ENCODE data around the gene FADS2.

Gene FADS2

DNA sequence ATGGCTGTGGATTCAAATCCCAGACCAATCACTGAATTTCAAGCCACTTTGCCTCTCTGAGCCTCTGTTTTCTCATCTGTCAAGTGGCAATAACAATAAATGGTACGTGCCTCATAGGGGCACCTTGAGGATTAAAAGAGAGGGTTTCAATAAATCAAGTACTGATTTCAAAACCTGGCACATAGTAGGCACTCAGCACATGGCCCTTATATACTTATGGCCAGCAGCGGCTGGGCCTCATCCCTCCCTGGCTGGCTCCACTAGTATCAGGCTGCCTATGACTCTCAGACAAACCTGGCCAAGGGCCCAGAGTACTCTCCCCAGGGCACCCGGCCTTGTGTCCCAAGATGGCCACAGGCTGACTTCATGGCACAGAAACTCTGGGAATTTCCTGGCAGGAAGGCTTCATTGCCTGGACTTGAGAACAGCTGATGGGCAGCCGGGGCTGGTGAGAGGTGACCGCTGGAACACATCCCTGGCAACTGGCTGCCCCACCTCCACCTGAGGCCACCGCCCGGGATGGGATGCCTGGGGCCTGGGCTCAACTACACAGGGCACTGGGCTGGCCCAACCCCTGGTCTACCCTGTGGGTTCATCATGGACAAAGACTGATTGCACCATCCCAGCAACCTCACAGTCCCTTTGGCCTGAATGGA lies 59.9 kb downstream of the FADS2 start:
- TF ChIP-seq, protein P1, sequence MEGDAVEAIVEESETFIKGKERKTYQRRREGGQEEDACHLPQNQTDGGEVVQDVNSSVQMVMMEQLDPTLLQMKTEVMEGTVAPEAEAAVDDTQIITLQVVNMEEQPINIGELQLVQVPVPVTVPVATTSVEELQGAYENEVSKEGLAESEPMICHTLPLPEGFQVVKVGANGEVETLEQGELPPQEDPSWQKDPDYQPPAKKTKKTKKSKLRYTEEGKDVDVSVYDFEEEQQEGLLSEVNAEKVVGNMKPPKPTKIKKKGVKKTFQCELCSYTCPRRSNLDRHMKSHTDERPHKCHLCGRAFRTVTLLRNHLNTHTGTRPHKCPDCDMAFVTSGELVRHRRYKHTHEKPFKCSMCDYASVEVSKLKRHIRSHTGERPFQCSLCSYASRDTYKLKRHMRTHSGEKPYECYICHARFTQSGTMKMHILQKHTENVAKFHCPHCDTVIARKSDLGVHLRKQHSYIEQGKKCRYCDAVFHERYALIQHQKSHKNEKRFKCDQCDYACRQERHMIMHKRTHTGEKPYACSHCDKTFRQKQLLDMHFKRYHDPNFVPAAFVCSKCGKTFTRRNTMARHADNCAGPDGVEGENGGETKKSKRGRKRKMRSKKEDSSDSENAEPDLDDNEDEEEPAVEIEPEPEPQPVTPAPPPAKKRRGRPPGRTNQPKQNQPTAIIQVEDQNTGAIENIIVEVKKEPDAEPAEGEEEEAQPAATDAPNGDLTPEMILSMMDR (IDR thresholded peaks at IDR 0.05; ENCODE audit: insufficient read depth, low read length, poor library complexity, severe bottlenecking) = no peak
- no peak for DNase-seq (ENCODE audit: extremely low read depth, insufficient read length)
- H3K27me3 ChIP-seq (replicated peaks; ENCODE audit: control insufficient read depth, insufficient read depth, low read length) = no peaks in the 10 kb centered on the region; the same call in 1 of the 2 replicates
- H3K4me3 ChIP-seq (replicated peaks; ENCODE audit: low read depth, low read length) = no peak overlapping the region
- no peaks in the 10 kb centered on the region for H3K36me3 ChIP-seq (ENCODE audit: control insufficient read depth, insufficient read depth, low read length)

DNA sequence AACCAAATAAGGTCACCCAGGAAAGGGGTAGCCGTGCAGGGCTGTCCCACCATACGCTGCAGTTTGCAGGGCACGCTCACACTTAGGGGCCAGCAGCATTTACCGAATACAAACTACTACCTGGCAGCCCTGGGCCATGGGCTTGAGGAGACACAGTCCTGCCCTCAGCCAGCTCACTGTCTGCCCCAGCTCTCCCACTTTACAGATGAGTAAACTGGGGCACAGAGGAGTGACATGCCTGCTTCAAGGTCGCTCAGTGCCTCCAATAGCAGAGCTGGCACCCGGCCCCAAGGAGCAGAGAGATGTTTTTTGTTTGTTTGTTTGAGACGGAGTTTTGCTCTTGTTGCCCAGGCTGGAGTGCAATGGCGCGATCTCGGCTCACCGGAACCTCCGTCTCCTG lies 60.5 kb downstream of the FADS2 start:
- TF ChIP-seq, protein P1 (IDR thresholded peaks at IDR 0.05; ENCODE audit: insufficient read depth, low read length, poor library complexity, severe bottlenecking) = no peak
- Histone ChIP-seq H3K27me3 (replicated peaks; ENCODE audit: control insufficient read depth, insufficient read depth, low read length) (no peaks in the 10 kb centered on the region; the same call in 1 of the 2 replicates), H3K4me3 (replicated peaks; ENCODE audit: low read depth, low read length) (no peak overlapping the region), H3K36me3 (ENCODE audit: control insufficient read depth, insufficient read depth, low read length) (no peaks in the 10 kb centered on the region)
- no peak for DNase-seq (ENCODE audit: extremely low read depth, insufficient read length)

DNA sequence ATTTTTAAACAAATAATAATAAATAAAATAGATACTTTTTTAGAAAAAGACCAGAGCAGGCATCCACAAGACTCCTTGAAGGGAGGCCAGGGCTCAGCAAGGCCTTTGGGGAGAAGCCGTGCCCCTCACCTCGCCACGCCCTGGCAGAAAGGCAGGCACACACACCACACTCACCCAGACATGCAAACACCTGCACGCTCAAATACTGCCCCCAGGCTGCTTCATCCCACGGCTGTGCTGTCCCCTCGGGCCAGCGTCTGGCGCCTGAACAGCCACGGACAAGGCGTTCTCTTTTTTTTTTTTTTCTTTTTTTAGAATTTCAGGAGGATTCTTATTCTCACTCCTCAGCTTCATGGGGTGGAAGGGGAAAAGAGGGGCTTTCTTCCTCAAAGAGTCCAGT lies 61.7 kb downstream of the FADS2 start:
- no peak for DNase-seq (ENCODE audit: extremely low read depth, insufficient read length)
- Histone ChIP-seq H3K27me3 (replicated peaks; ENCODE audit: control insufficient read depth, insufficient read depth, low read length) (no peaks in the 10 kb centered on the region; the same call in 1 of the 2 replicates), H3K4me3 (replicated peaks; ENCODE audit: low read depth, low read length) (no peak overlapping the region), H3K36me3 (ENCODE audit: control insufficient read depth, insufficient read depth, low read length) (no peaks in the 10 kb centered on the region)
- TF ChIP-seq, protein P1 (IDR thresholded peaks at IDR 0.05; ENCODE audit: insufficient read depth, low read length, poor library complexity, severe bottlenecking) = no peak

- DNase-seq (ENCODE audit: extremely low read depth, insufficient read length) = no peak
- TF ChIP-seq, protein P1 (IDR thresholded peaks at IDR 0.05; ENCODE audit: insufficient read depth, low read length, poor library complexity, severe bottlenecking) = no peak
- Histone ChIP-seq H3K4me3 (replicated peaks; ENCODE audit: low read depth, low read length) (peak overlapping the region; percentile 75), H3K36me3 (ENCODE audit: control insufficient read depth, insufficient read depth, low read length) (no peaks in the 10 kb centered on the region), H3K27me3 (replicated peaks; ENCODE audit: control insufficient read depth, insufficient read depth, low read length) (no peaks in the 10 kb centered on the region; the same call in 1 of the 2 replicates)
Observed at GRCh38 chr11:61890529-61891330, 62.6 kb downstream of the FADS2 start.

GRCh38 chr11:61891331-61892084 lies 63.4 kb downstream of the FADS2 start, which contains the start of gene FADS3:
Gene FADS3, minus strand, starts transcription at chr11:61891545. Its CDS starts 164 bp downstream, at chr11:61891381.
- peak within 1 kb of the TSS; percentile 75 for H3K4me3 ChIP-seq (replicated peaks; ENCODE audit: low read depth, low read length)
- peak; percentile 70 for DNase-seq (ENCODE audit: extremely low read depth, insufficient read length)
- no peaks in the 10 kb centered on the region; the same call in 1 of the 2 replicates for H3K27me3 ChIP-seq (replicated peaks; ENCODE audit: control insufficient read depth, insufficient read depth, low read length)
- H3K36me3 ChIP-seq (ENCODE audit: control insufficient read depth, insufficient read depth, low read length) = no peaks in the 10 kb centered on the region
- TF ChIP-seq, protein P1 (IDR thresholded peaks at IDR 0.05; ENCODE audit: insufficient read depth, low read length, poor library complexity, severe bottlenecking) = no peak

Data from GM06990 (cell line).